ENCODE data around the gene GTPBP1. TPM values are rescaled to one million over a fixed set of nuclear protein-coding genes. Genes with fewer than 3 reads are reported as not detected.

The GTPBP1 gene
- 9.1 to 12.6 TPM (median 9.9 TPM) in 5 replicates for total RNA-seq (2022; extraction: Qiagen RNA extraction; ENCODE audit: low read depth)

DNA sequence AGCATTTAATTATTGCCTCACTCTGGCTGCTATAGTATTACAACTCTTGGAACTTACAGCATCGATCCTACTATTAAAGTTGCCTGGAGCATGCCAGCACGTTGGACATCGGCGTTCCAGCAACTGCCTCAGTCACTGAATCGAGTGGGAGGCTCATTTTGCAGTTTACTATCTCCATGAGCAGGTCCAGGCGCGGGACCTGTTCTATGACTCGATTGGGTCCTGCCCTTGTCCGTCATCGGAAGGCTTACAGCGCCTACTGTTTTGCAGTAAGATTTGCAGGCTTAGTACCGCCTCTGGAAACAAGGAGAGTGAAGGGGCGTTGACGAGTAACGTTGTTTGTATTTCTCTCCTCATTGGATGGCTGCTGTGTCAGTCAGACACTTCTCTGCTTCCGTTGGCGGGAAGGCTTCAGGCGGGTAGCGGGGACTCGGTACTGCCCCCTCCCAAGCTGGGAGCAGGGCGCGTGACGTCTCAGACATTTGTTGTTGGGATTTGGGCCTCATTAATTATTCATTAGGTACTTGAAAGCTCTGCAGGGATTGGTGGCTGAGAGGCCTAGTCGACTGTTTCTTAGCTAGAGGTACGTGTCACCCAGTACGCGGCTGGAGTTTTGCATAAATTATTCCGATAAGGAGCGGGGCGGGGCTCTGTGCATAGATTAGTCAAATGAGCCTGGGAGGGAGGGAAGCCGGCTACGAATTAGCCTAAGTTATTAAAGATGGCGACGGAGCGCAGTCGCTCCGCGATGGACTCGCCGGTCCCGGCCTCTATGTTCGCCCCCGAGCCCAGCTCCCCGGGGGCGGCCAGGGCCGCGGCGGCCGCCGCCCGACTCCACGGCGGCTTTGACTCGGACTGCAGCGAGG is at the start of gene GTPBP1:
TSS of gene GTPBP1 (plus strand) at position 710 of the 866 bp plus-strand sequence. CDS start at position 722, 12 bp downstream.

DNA sequence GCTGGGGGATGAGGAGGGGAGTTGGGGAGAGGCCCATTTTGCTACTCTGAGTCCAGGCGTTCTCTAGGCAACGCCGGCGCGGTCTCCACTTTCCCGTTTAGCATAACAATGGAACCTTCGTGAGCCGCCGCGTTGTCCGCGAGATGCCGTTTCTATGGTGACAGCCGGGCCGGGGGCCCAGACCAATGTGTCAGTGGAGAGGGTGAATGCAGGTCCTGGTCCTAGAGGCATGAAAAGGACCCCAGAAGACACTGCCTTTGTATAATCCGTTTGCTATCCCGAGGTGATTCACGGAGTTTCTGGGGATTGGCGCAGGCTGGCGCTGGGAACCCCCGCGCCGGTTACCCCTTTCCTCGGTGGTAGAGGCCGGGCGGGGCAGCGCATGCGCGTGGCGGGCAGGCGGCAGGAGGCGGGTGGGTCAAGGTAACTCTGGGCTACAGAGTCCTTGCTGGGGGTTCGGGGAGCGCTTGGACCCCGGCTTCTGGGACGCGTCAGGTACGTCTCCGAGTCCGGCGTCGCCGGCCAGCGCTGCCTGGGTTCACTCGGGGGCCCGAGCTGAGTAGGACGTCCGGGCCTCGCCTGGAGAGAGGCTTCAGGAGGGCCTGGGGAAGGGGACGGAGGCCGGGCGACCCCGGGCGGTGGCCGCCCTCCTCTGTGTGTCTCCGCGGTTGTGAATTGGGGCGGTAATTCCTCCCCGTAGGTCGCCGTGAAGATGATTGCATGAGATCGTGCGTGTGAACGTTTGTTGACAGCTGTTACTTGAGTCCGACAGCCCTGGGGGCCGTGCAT is 49.3 kb upstream of the GTPBP1 start, which contains the start of the genes CBY1 and FAM227A:
TSS of gene CBY1 (plus strand) at position 383 of the 789 bp plus-strand sequence. CDS start 11,417 bp downstream, outside the sequence.
TSS of gene FAM227A (minus strand) at position 137 of the 789 bp plus-strand sequence. CDS start 6,224 bp downstream, outside the sequence.

DNA sequence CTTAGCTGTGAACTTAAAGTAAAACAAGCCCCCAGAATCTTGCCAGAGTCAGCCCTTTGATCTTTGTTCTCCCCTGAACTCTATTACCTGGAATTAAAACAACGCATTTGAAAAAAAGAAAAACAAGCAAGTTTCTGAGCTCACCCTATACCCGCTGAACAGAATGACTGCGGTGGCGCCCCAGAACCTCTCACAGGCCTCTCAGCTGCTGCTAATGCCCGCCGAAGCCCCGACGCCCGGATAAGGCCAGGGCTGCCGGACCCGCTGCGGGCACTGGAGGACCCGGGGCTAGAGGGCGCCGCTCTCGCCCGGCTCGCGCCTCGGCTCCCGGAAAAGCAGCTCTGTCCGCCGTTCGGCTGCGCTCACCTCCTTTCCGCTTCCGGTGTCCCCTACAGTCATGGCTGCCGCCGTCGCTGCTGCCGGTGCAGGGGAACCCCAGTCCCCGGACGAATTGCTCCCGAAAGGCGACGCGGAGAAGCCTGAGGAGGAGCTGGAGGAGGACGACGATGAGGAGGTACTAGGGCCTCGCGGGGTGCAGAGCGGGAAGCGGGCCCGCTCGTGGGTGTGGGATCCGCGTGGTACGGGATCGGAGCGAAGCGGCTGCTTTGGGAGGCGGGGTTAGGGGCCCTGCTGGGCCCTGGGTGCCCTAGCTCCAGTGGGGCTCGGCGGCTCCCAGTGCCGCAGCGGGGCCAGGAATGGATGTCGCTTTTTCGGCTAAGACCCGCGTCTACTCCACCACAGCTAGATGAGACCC is 24.0 kb upstream of the GTPBP1 start, which contains the start of gene TOMM22:
TSS of gene TOMM22 (plus strand) at position 376 of the 754 bp plus-strand sequence. CDS start at position 398, 22 bp downstream.

DNA sequence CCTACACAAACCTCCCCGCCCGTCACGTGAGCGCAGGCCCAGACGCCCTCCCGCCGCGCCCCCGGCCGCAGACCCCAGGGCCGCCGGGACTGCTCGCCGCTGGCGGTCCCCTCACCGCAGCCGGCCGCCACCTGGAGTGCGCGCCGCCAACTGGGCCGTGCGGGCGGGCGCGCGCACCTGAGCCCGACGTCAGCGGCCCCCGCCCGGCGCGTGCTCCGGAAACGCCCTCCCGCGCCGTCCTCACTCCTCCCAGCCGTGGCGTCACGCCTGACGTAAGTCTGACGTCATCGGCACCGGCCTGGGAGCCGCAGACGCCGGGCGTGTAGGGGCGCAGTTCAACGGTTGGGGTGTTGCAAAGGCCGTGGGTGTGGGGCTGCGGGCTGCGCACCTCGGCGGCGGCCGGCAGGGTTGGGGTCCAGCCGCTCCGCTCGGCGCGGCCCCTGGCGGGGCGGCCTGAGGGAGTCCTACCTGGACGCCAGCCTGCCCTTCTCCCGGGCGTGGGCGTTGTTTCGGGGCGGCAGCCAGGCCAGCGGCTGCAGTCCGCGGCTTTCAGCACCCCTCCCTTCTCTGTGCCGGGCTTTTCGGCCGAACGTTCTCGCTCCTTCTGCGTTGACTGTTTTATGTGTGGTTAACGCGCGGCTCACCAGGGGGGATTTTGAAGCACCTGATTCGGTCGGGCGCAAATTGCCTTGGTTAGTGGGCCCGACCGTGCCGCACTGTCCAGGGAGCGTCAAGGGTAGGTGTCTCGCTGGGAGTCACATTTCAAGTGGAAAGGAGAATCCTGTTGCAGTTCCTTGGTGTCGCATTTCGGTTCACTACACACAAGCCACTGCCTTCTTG is 4.7 kb upstream of the GTPBP1 start, which contains the start of gene JOSD1:
TSS of gene JOSD1 (minus strand) at position 155 of the 840 bp plus-strand sequence. CDS start 956 bp downstream, outside the sequence.

DNA sequence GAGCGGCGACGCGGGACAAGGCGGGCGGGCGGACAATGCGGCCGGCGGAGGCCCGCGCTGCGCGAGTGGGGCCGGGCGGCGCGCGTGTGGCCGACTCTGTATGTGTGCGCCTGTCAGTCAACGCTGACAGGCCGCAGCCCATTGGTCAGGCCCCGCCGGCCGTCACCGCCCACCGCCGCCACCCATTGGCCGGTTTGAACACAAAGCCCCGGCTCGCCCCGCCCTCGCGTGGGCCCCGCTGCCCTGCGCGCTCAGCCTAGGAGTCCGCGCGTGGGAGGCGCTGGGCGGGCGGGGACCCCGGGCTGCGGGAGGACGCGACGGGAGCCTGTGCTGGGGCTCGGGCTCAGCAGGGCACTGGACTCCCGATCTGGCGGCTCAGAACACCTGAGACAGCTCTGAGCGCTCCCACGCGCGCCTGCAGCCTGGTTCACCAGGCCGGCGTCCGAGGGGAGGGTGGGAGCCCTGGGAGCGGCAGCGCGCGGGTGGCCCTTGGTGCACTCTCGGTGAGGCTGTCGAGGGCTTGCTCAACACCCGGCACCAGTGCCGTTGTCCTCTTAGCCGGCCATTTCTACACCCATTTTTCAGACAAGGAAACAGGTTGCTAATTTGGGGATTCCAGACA is 50.3 kb downstream of the GTPBP1 start, which contains the start of gene SUN2:
TSS of gene SUN2 (minus strand) at position 88 of the 622 bp plus-strand sequence. CDS start 3,370 bp downstream, outside the sequence.

Other genes with a start within 250 kb of the GTPBP1 start
- gene KDELR3, start 237.8 kb upstream of the GTPBP1 start, total RNA-seq (2022; extraction: Qiagen RNA extraction; ENCODE audit: low read depth), result 15.6 to 23.2 TPM (median 20.0 TPM) in 5 replicates
- gene DDX17, start 199.6 kb upstream of the GTPBP1 start, total RNA-seq (2022; extraction: Qiagen RNA extraction; ENCODE audit: low read depth), result 80.0 to 111 TPM (median 106 TPM) in 5 replicates
- gene DMC1, start 135.8 kb upstream of the GTPBP1 start, total RNA-seq (2022; extraction: Qiagen RNA extraction; ENCODE audit: low read depth), result 2.8 to 5.0 TPM (median 3.5 TPM) in 5 replicates
- gene FAM227A, start 49.6 kb upstream of the GTPBP1 start, total RNA-seq (2022; extraction: Qiagen RNA extraction; ENCODE audit: low read depth), result 0.66 to 1.1 TPM (median 0.73 TPM) in 5 replicates
- gene CBY1, start 49.3 kb upstream of the GTPBP1 start, total RNA-seq (2022; extraction: Qiagen RNA extraction; ENCODE audit: low read depth), result 11.8 to 16.5 TPM (median 15.1 TPM) in 5 replicates
- 61.6 to 82.5 TPM (median 76.0 TPM) in 5 replicates for gene TOMM22, start 24.0 kb upstream of the GTPBP1 start, total RNA-seq (2022; extraction: Qiagen RNA extraction; ENCODE audit: low read depth)
- gene JOSD1, start 5.0 kb upstream of the GTPBP1 start, total RNA-seq (2022; extraction: Qiagen RNA extraction; ENCODE audit: low read depth), result 27.4 to 34.6 TPM (median 32.0 TPM) in 5 replicates
- 30.3 to 38.3 TPM (median 33.6 TPM) in 5 replicates for gene SUN2, start 50.1 kb downstream of the GTPBP1 start, total RNA-seq (2022; extraction: Qiagen RNA extraction; ENCODE audit: low read depth)
- 7.8 to 10.1 TPM (median 10.0 TPM) in 5 replicates for gene DNAL4, start 88.2 kb downstream of the GTPBP1 start, total RNA-seq (2022; extraction: Qiagen RNA extraction; ENCODE audit: low read depth)
- gene NPTXR, start 138.1 kb downstream of the GTPBP1 start, total RNA-seq (2022; extraction: Qiagen RNA extraction; ENCODE audit: low read depth), result 11.7 to 16.4 TPM (median 13.2 TPM) in 5 replicates
- 32.7 to 37.6 TPM (median 36.6 TPM) in 5 replicates for gene CBX6, start 166.3 kb downstream of the GTPBP1 start, total RNA-seq (2022; extraction: Qiagen RNA extraction; ENCODE audit: low read depth)